Measurements from ENCODE around the gene FOLR3.
"Not testable (repeated sequence)": the region's sequence is repeated elsewhere in the genome, so short reads cannot be mapped to it uniquely, and the experiment has no call there.

FOLR3 gene

GRCh38 chr11:72138821-72139390 is 3.4 kb downstream of the FOLR3 start:
- Histone ChIP-seq H3K36me3 (ENCODE audit: control insufficient read depth, insufficient read depth, low read length) (no peaks in the 10 kb centered on the region), H3K27me3 (replicated peaks; ENCODE audit: control insufficient read depth, insufficient read depth, low read length) (no peaks in the 10 kb centered on the region), H3K4me3 (replicated peaks; ENCODE audit: low read depth, low read length) (no peak overlapping the region)
- DNase-seq (ENCODE audit: extremely low read depth, insufficient read length): no peak
- no peak for TF ChIP-seq CTCF (IDR thresholded peaks at IDR 0.05; ENCODE audit: insufficient read depth, low read length, poor library complexity, severe bottlenecking)

- DNase-seq (ENCODE audit: extremely low read depth, insufficient read length): no peak
- no peak overlapping the region for H3K4me3 ChIP-seq (replicated peaks; ENCODE audit: low read depth, low read length)
- H3K36me3 ChIP-seq (ENCODE audit: control insufficient read depth, insufficient read depth, low read length): no peaks in the 10 kb centered on the region
- no peaks in the 10 kb centered on the region for H3K27me3 ChIP-seq (replicated peaks; ENCODE audit: control insufficient read depth, insufficient read depth, low read length)
- TF ChIP-seq CTCF (IDR thresholded peaks at IDR 0.05; ENCODE audit: insufficient read depth, low read length, poor library complexity, severe bottlenecking): no peak
Measured at GRCh38 chr11:72139500-72139899, 4.0 kb downstream of the FOLR3 start.

GRCh38 chr11:72140661-72141060 is 5.1 kb downstream of the FOLR3 start:
- Histone ChIP-seq H3K4me3 (replicated peaks; ENCODE audit: low read depth, low read length) (no peak overlapping the region), H3K27me3 (replicated peaks; ENCODE audit: control insufficient read depth, insufficient read depth, low read length) (no peaks in the 10 kb centered on the region), H3K36me3 (ENCODE audit: control insufficient read depth, insufficient read depth, low read length) (no peaks in the 10 kb centered on the region)
- no peak for TF ChIP-seq CTCF (IDR thresholded peaks at IDR 0.05; ENCODE audit: insufficient read depth, low read length, poor library complexity, severe bottlenecking)
- no peak for DNase-seq (ENCODE audit: extremely low read depth, insufficient read length)

- no peaks in the 10 kb centered on the region for H3K36me3 ChIP-seq (ENCODE audit: control insufficient read depth, insufficient read depth, low read length)
- no peak overlapping the region for H3K4me3 ChIP-seq (replicated peaks; ENCODE audit: low read depth, low read length)
- H3K27me3 ChIP-seq (replicated peaks; ENCODE audit: control insufficient read depth, insufficient read depth, low read length): no peaks in the 10 kb centered on the region
- DNase-seq (ENCODE audit: extremely low read depth, insufficient read length): no peak
- TF ChIP-seq CTCF (IDR thresholded peaks at IDR 0.05; ENCODE audit: insufficient read depth, low read length, poor library complexity, severe bottlenecking): no peak
Measured at GRCh38 chr11:72141066-72141465, 5.5 kb downstream of the FOLR3 start.

GRCh38 chr11:72142086-72142485 is 6.6 kb downstream of the FOLR3 start:
- not testable (repeated sequence) for H3K27me3 ChIP-seq (replicated peaks; ENCODE audit: control insufficient read depth, insufficient read depth, low read length); H3K36me3 ChIP-seq (ENCODE audit: control insufficient read depth, insufficient read depth, low read length); DNase-seq (ENCODE audit: extremely low read depth, insufficient read length); H3K4me3 ChIP-seq (replicated peaks; ENCODE audit: low read depth, low read length)

- not testable (repeated sequence) for DNase-seq (ENCODE audit: extremely low read depth, insufficient read length); H3K27me3 ChIP-seq (replicated peaks; ENCODE audit: control insufficient read depth, insufficient read depth, low read length); H3K36me3 ChIP-seq (ENCODE audit: control insufficient read depth, insufficient read depth, low read length); H3K4me3 ChIP-seq (replicated peaks; ENCODE audit: low read depth, low read length)
Measured at GRCh38 chr11:72142543-72142942, 7.0 kb downstream of the FOLR3 start.

All from GM06990 (cell line).